HepG2 (cell line): ENCODE measurements around the gene TRIO. TPM values are rescaled to one million over a fixed set of nuclear protein-coding genes. Genes with fewer than 3 reads are reported as not detected.

ENCODE experiments used
- AKNA ChIP-seq: sonication (generic); formaldehyde crosslinking; IDR thresholded peaks from 2 replicates; pipeline ENCODE4 v1.4.0; 2020; ENCODE audit warnings: missing genetic modification reagents, borderline replicate concordance
- FOXM1 ChIP-seq: sonication (generic); formaldehyde crosslinking; IDR thresholded peaks from 2 replicates; pipeline ENCODE4 v1.5.0; 2020; ENCODE audit warnings: missing genetic modification reagents
- KLF9 ChIP-seq: IDR thresholded peaks from 2 replicates; pipeline ENCODE4 v1.6.1; 2016; ENCODE audit warnings: low read depth
- MYPOP ChIP-seq: sonication (generic); formaldehyde crosslinking; IDR thresholded peaks from 2 replicates; pipeline ENCODE4 v1.8.1; 2023; ENCODE audit warnings: mild to moderate bottlenecking, moderate library complexity, missing genetic modification reagents
- NFIB ChIP-seq: sonication (generic); formaldehyde crosslinking; IDR thresholded peaks from 2 replicates; pipeline ENCODE4 v1.9.0; 2021; ENCODE audit warnings: missing genetic modification reagents, mild to moderate bottlenecking, borderline replicate concordance
- PITX1 ChIP-seq: sonication (generic); formaldehyde crosslinking; IDR thresholded peaks from 2 replicates; pipeline ENCODE4 v1.5.1; 2020; ENCODE audit warnings: mild to moderate bottlenecking, missing genetic modification reagents
- PRMT3 ChIP-seq: sonication (generic); formaldehyde crosslinking; IDR thresholded peaks from 2 replicates; pipeline ENCODE4 v1.8.1; 2022; ENCODE audit warnings: low read depth, mild to moderate bottlenecking, moderate library complexity, missing genetic modification reagents, borderline replicate concordance
- RAD51 ChIP-seq: fragments of 450-650 bp; IDR thresholded peaks from 2 replicates; pipeline ENCODE4 v1.6.1; 2016; ENCODE audit warnings: borderline replicate concordance
- RBM22 ChIP-seq: fragments of 200-400 bp; formaldehyde crosslinking; optimal IDR thresholded peaks from 2 replicates; pipeline ENCODE3; 2017; ENCODE audit warnings: mild to moderate bottlenecking, low read length, moderate library complexity
- STAG1 ChIP-seq: sonication (generic); formaldehyde crosslinking; IDR thresholded peaks from 2 replicates; pipeline ENCODE4 v1.4.0; 2020; ENCODE audit warnings: missing genetic modification reagents
- TMF1 ChIP-seq: sonication (generic); formaldehyde crosslinking; IDR thresholded peaks from 2 replicates; pipeline ENCODE4 v1.8.1; 2022; ENCODE audit warnings: low read depth, missing genetic modification reagents
- YEATS2 ChIP-seq: sonication (generic); formaldehyde crosslinking; IDR thresholded peaks from 2 replicates; pipeline ENCODE4 v1.4.0; 2020; ENCODE audit warnings: missing genetic modification reagents, borderline replicate concordance
- ZNF124 ChIP-seq: sonication (generic); formaldehyde crosslinking; IDR thresholded peaks from 2 replicates; pipeline ENCODE4 v1.4.0; 2020; ENCODE audit warnings: missing genetic modification reagents
- ZNF589 ChIP-seq: sonication (generic); formaldehyde crosslinking; conservative IDR thresholded peaks from 2 replicates; pipeline ENCODE4 v1.8.0; 2022; ENCODE audit warnings: mild to moderate bottlenecking, moderate library complexity, missing genetic modification reagents
- ZNF672 ChIP-seq: sonication (generic); formaldehyde crosslinking; IDR thresholded peaks from 2 replicates; pipeline ENCODE4 v1.8.1; 2022; ENCODE audit warnings: missing genetic modification reagents
- ZNF780A ChIP-seq: sonication (generic); formaldehyde crosslinking; IDR thresholded peaks from 2 replicates; pipeline ENCODE4 v1.8.0; 2022; ENCODE audit warnings: mild to moderate bottlenecking, missing genetic modification reagents, moderate library complexity
- ZNF879 ChIP-seq: sonication (generic); formaldehyde crosslinking; IDR thresholded peaks from 2 replicates; pipeline ENCODE4 v1.8.1; 2023; ENCODE audit warnings: missing genetic modification reagents
- ZNF883 ChIP-seq: sonication (generic); formaldehyde crosslinking; IDR thresholded peaks from 2 replicates; pipeline ENCODE4 v1.5.1; 2020; ENCODE audit warnings: mild to moderate bottlenecking, missing genetic modification reagents; ENCODE audit errors: not compliant biosample characterization
- polyA plus RNA-seq, 8 experiments: library from polyadenylated mRNA; depleted of rRNA in 3 of 8; stranded (reverse) in 7 of 8; unstranded in 1 of 8; fragments of >200 nt; fragmentation: Illumina TruSeq in 4 of 8; extraction: Trizol in 4 of 8; gene quantifications; 2 replicates each; pipeline versions ENCODE4 v1.2.1 to v1.2.3, GENCODE V29; 2011 to 2016; ENCODE audit warnings: low read depth in 4 of 8, missing spikeins in 1 of 8, mixed read lengths in 1 of 8; ENCODE audit not compliant: insufficient read depth in 1 of 8
- total RNA-seq, 5 experiments: library from RNA; depleted of rRNA; stranded (reverse); fragments of >200 nt; fragmentation: Illumina TruSeq; extraction: Trizol; gene quantifications; 2 replicates each; pipeline ENCODE4 v1.2.3, GENCODE V29; 2016; ENCODE audit warnings: low read depth in 1 of 5
- TF ChIP-seq, protein P1 (sequence below): sonication (generic); formaldehyde crosslinking; IDR thresholded peaks from 2 replicates; pipeline ENCODE4 v1.9.0; 2022; ENCODE audit warnings: low read depth, missing genetic modification reagents
- TF ChIP-seq, protein P2 (sequence below), 2 experiments: IDR thresholded peaks; 2 replicates each; pipeline ENCODE4 v1.6.1; 2011 to 2012; ENCODE audit warnings: low read length in 2 of 2, borderline replicate concordance in 1 of 2, low read depth in 1 of 2, mild to moderate bottlenecking in 1 of 2, moderate library complexity in 1 of 2

Gene TRIO
- total and polyA plus RNA-seq, 2 of the 13 experiments (the other 11 are each of a cell fraction or from before 2014, with no cell fraction given): 45.2 to 45.9 TPM

DNA sequence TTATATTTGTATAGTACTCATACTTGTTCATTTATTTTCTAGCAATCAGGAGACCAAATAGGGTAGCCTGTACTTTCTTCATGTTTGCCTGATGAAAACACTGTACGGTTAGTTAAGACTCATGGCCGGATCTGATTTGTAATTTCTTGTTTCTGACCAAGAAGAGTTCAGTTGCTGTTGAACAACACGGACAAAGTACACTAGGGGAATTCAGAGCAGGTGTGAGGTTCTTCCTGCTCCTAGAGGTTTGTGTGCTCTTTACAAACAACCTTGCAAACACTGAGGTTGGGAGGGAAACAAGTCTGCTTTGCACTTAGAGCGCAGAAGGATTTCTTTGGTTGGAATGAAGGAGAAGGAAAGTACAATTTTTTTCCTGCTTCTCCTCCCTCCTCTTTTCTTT lies 69.7 kb downstream of the TRIO start (continued):
- TF ChIP-seq, protein P1, sequence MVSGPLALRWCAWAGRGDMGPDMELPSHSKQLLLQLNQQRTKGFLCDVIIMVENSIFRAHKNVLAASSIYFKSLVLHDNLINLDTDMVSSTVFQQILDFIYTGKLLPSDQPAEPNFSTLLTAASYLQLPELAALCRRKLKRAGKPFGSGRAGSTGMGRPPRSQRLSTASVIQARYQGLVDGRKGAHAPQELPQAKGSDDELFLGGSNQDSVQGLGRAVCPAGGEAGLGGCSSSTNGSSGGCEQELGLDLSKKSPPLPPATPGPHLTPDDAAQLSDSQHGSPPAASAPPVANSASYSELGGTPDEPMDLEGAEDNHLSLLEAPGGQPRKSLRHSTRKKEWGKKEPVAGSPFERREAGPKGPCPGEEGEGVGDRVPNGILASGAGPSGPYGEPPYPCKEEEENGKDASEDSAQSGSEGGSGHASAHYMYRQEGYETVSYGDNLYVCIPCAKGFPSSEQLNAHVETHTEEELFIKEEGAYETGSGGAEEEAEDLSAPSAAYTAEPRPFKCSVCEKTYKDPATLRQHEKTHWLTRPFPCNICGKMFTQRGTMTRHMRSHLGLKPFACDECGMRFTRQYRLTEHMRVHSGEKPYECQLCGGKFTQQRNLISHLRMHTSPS: no peak
- TF ChIP-seq RBM22 (no peak), PITX1 (peak; percentile 21; the same call in 1 of the 2 replicates), KLF9 (no peak), NFIB (CRISPR knock-in tag) (no peak), ZNF124 (no peak), ZNF883 (CRISPR knock-in tag) (no peak), PRMT3 (no peak), MYPOP (CRISPR knock-in tag) (no peak), TMF1 (no peak), RAD51 (no peak), FOXM1 (CRISPR knock-in tag) (no peak), ZNF672 (no peak), ZNF879 (CRISPR knock-in tag) (no peak), ZNF780A (CRISPR knock-in tag) (no peak), ZNF589 (CRISPR knock-in tag) (no peak), STAG1 (CRISPR knock-in tag) (peak; percentile 7; the same call in 1 of the 2 replicates), YEATS2 (no peak), AKNA (CRISPR knock-in tag) (no peak)
- TF ChIP-seq, protein P2, sequence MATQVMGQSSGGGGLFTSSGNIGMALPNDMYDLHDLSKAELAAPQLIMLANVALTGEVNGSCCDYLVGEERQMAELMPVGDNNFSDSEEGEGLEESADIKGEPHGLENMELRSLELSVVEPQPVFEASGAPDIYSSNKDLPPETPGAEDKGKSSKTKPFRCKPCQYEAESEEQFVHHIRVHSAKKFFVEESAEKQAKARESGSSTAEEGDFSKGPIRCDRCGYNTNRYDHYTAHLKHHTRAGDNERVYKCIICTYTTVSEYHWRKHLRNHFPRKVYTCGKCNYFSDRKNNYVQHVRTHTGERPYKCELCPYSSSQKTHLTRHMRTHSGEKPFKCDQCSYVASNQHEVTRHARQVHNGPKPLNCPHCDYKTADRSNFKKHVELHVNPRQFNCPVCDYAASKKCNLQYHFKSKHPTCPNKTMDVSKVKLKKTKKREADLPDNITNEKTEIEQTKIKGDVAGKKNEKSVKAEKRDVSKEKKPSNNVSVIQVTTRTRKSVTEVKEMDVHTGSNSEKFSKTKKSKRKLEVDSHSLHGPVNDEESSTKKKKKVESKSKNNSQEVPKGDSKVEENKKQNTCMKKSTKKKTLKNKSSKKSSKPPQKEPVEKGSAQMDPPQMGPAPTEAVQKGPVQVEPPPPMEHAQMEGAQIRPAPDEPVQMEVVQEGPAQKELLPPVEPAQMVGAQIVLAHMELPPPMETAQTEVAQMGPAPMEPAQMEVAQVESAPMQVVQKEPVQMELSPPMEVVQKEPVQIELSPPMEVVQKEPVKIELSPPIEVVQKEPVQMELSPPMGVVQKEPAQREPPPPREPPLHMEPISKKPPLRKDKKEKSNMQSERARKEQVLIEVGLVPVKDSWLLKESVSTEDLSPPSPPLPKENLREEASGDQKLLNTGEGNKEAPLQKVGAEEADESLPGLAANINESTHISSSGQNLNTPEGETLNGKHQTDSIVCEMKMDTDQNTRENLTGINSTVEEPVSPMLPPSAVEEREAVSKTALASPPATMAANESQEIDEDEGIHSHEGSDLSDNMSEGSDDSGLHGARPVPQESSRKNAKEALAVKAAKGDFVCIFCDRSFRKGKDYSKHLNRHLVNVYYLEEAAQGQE (IDR thresholded peaks at IDR 0.05; ENCODE audit: borderline replicate concordance in 1 of 2, low read depth in 1 of 2, low read length in 2 of 2): peak in 1 of 2 experiments; percentile 36; a peak in 1 of 4 replicates
